Panc1 (cell line): ENCODE results near the gene VWF.

Experiments
- CTCF ChIP-seq: fragments of 450-650 bp; IDR thresholded peaks from 2 replicates; pipeline ENCODE4 v1.5.1; 2017; ENCODE audit warnings: mild to moderate bottlenecking
- REST ChIP-seq, 2 experiments: IDR thresholded peaks; 2 replicates each; pipeline ENCODE4 v1.6.1; 2011 to 2012; ENCODE audit warnings: low read depth in 2 of 2, control low read depth in 1 of 2, low read length in 1 of 2, mild to moderate bottlenecking in 1 of 2, moderate library complexity in 1 of 2; ENCODE audit not compliant: insufficient read depth in 1 of 2

GRCh38 chr12:6146951-6147350, 22.5 kb upstream of the VWF start:
- TF ChIP-seq CTCF (no peak), REST (IDR thresholded peaks at IDR 0.05; ENCODE audit: insufficient read depth in 1 of 2, low read depth in 2 of 2, low read length in 1 of 2) (no peak)
